M059J (cell line): Measurements from ENCODE around the gene MAN2C1. TPM values are rescaled to one million over a fixed set of nuclear protein-coding genes. Genes with fewer than 3 reads are reported as not detected.

Experiments
- DNase-seq: peaks from one replicate; pipeline ENCODE4 v3.0.0-alpha.2; 2012; ENCODE audit warnings: low read depth
- total RNA-seq: library from RNA; depleted of rRNA; stranded (reverse); fragments of >200 nt; shearing (Covaris generic); gene quantifications from 2 replicates; pipeline ENCODE4 v1.2.3, GENCODE V29; 2014; rRNA removed

The MAN2C1 gene
- total RNA-seq, 1 experiment from 2014 or later = 23.3 TPM

DNA sequence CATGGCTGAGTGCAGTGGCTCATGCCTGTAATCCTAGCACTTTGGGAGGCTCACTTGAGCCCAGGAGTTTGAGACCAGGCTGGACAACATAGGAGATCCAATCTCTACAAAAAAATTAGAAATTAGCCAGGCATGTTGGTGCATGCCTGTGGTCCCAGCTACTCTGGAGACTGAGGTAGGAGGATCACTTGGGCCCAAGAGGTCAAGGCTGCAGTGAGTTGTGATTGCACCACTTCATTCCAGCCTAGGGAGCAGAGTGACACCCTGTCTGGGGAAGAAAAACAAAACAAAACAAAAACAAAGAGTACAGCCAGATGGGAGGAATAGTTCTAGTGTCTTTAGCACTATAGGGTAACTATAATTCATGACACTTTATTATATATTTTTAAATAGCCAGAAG is 58.7 kb downstream of the MAN2C1 start:
- no peak for DNase-seq

DNA sequence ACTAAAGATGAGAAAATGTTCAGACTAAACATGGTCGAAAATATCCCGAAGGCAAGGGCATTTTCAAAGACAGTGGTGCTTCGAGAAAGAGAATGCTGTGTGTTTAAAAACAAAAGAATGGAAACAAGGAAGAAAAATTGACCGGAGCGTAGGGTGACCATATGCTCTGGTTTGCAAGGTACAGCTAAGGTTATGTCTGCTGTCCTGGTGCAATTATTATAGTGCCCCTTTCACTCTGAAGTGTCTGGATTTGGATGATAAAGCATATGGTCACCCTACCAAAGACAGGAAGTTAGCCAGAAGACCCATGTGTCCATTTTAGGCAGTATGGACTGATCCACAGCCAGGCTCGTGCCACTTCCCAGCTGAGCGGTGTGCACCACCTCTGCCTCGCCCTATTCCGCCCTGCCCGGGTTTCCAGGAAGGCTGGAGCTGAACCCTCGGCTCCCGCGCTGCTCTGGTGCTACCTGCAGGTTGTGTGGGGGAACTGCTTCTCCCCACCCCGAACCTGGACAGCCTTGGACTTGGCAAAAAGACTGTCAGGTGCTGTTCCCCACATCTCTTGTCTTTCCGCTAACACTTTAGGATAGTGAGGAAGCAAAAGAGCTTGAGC is 60.5 kb downstream of the MAN2C1 start:
- DNase-seq = peak; percentile 56

DNA sequence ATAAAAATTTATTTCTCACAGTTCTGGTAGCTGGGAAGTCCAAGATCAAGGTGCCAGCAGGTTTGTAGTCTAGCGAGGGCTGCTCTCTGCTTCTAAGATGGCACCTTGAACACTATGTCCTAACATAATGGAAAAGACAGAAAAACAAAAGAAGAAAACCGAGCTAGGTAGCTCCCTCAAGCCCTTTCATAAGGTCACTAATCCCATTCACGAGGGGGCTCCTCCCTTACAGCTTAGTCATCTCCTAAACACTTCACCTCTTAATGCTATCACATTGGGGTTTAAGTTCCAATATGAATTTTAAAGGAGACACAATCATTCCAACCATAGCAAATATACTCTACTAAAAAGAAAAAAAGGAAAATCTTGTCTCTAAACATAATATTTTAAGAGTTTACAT is 62.2 kb downstream of the MAN2C1 start:
- DNase-seq = no peak

Other genes with a start within 250 kb of the MAN2C1 start
- 8.5 and 11.5 TPM in 2 replicates for gene C15orf39, start 166.7 kb downstream of the MAN2C1 start, total RNA-seq
- gene GOLGA6C, start 110.3 kb downstream of the MAN2C1 start, total RNA-seq = not detected in 2 replicates
- not detected in 2 replicates for gene GOLGA6D, start 85.8 kb downstream of the MAN2C1 start, total RNA-seq
- 94.9 and 127 TPM in 2 replicates for gene COMMD4, start 32.5 kb downstream of the MAN2C1 start, total RNA-seq
- 0.91 TPM in 1 of 2 replicates, not detected in the other for gene NEIL1, start 21.6 kb downstream of the MAN2C1 start, total RNA-seq
- gene SIN3A, start 83.1 kb upstream of the MAN2C1 start, total RNA-seq = 38.5 and 39.7 TPM in 2 replicates
- gene PTPN9, start 210.7 kb upstream of the MAN2C1 start, total RNA-seq = 9.9 and 19.2 TPM in 2 replicates